ENCODE results near the gene PTDSS2.

The PTDSS2 gene

DNA sequence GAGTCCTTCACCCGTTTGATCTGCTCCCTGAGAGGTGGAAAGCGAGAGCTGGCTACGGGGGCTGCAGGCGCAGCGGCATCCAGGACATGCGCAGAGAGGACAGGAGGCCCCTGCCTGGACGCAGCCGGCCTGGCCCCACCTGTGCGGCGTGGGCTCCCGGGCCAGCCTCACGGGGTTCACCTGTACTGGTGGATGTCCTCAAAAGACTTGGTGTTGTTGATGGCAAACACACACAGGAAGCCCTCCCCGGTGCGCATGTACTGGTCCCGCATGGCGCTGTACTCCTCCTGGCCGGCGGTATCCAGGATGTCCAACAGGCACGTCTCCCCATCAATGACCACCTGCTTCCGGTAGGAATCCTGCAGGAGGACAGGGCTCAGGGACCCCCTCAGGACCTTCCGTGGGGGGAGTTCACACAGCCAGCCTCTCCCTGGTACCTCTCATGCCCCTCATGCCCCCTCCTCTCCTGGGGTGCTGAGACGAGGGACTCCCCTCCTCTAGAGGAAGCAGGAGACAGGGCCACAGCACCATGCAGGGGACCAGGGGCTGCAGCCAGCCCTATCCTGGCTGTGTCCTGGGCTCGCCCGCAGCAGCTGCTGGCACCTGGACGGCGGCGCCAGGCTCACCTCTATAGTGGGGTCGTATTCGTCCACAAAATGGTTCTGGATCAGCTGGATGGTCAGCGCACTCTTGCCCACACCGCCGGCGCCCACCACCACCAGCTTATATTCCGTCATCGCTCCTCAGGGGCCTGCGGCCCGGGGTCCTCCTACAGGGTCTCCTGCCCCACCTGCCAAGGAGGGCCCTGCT is 83.7 kb downstream of the PTDSS2 start:
- no peak for DNase-seq

- DNase-seq: no peak
Measured at GRCh38 chr11:534396-535209, 84.5 kb downstream of the PTDSS2 start.

DNA sequence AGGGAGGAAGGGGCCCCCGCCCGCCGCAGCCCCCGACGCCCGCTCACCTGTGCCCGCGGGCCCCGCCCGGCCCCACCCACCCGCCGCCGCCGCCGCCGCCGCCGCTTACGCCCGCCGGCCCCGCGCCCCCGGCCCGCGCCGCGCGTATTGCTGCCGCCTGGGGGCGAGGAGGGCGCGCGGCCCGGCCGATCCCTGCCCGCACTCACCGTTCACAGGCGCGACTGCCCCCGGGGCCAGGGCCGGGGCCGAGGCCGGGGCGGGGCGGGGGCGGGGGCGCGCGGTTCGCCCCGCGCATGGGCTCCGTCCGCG is 85.1 kb downstream of the PTDSS2 start:
- DNase-seq: no peak

DNA sequence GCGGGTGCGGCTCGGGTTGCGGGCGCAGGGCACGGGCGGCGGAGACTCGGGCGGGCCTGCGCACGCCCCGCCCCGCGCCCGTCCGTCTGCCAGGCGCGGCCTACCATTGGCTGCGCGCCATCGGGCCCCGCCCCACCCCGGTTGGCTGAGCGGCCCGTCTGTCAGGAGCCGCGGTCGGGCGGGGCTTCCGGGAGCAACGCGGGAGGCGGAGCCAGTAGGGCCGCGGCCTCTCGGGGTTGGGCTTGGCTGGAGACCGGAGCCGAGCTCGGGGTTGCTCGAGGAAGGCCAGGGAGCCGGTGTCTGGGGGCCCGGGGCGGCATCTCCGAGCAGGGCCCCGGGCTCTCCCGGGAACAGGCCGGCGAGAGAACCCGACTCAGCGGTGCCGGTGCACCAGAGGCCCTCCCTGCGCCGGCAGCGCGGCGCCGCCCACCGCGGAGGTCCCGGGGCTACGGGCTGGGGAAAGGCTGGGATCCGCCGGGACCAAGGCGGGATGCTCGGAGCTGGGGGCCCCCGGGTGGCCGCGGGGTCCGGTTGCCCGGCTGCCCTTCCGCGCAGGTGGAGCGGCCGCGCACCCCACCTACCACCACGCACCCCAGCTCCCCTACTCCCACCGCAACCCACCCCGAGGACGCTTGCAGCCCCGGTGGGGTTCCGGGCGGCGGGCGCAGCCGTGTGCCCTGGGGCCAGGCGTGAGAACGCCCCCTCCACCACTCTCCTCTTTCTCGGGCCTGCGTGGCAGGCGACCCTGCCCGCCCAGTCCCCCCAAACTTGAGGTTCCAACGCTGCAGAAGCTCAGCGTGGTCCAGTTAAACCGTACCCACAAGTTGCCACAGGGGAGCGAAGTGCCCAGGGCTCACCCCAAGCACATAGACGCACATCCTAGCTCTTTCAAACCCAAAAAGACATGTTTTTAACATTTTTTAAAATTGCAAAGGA is 85.7 kb downstream of the PTDSS2 start, which contains the start of gene HRAS:
Gene HRAS (minus strand): TSS at position 58 of the 936 bp plus-strand sequence.
- peak; percentile 47 to 70 for DNase-seq

- no peak for DNase-seq
Measured at GRCh38 chr11:536841-537621, 87.0 kb downstream of the PTDSS2 start, which contains the start of gene LRRC56. LRRC56 (plus strand) TSS chr11:537527; CDS start chr11:540685, 3,158 bp downstream.

DNA sequence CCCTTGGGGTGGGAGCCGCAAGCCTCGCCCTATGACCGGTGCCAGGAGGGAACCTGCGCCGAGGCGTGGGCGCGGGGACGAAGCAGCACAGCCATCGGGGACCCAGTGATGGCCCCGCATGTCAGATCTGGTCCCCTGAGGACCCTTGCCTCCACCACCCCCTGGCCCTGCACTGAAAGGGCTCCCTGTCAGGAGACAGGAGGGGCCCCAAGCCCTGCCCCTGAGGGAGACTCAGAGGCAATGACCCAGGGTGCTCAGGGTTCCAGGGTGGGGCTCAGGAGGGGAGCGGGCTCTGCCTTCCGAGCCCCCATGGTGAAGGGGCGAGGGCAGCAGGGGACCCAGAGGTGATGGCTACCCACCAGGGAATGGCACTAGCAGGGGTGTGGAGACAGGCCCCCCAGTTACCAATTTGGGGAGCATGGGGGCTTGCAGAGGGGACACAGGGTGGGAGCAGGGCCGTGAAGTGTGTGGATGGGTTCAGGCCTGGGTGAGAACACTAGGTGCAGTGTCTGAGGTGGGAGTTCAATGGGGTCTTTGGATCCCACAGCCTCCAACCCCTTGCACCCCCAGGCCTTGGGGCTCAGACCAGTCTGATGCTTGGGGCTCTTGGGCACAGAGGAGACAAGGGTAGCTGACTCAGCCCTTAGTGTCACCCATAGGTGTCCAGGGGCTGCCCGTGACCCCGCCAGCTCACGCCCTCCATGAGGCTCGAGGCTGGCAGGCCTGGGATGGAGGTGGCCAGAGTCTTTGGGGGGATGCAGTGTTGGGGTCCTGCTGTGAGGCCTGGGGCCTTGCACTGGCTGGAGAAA is 87.7 kb downstream of the PTDSS2 start:
- DNase-seq: no peak

DNA sequence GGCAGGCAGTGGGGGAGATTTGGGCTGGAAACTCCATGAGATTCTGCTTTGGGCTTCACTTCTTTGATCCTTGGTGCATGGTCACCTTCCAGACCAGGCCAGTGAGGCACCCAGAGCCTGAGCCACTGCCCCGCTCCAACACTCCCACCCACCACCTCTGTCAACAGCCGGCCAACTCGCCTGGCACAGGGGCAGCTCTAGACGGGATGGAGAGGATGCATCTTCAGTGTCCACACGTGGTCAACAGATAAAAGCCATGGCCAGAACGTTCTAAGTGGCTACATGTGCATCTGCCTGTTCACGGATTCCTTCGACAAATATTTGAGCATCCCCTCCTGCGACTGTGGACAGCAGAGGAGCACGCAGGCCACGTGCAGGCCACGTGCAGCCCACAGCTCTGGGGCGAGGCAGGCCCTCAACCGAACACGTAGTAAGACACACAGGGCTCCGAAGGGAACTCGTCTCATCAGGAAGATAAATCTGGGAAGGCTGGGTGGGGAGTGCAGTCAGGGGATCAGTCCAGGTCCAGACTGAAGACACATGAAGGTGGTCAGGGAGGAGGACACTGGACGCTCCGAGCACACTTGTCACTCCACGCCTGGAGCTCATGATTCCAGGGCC is 88.5 kb downstream of the PTDSS2 start:
- DNase-seq: no peak

GRCh38 chr11:539971-540481 is 89.9 kb downstream of the PTDSS2 start:
- DNase-seq: no peak
